Cardiac muscle cell (in vitro differentiated cells and primary cell): ENCODE data around the gene PCYT1B. TPM values are rescaled to one million over a fixed set of nuclear protein-coding genes. Genes with fewer than 3 reads are reported as not detected.
A peak's percentile ranks its signal among the peaks of the same experiment; 100 is the strongest.

Experiments used
- DNase-seq, 2 donors: peaks; one replicate each; pipeline versions ENCODE4 v3.0.0 to v3.0.0-alpha.2; 2010 to 2017; ENCODE audit warnings: low read depth in 1 of 2, low spot score in 1 of 2
- H3K27ac ChIP-seq: fragments of 200-600 bp; sonication (generic); 2 replicates; pipeline ENCODE4 v1.5.1; 2016
- H3K27me3 ChIP-seq: fragments of 200-600 bp; sonication (generic); 2 replicates; pipeline ENCODE4 v1.6.0; 2016; ENCODE audit warnings: control low read depth
- H3K36me3 ChIP-seq: fragments of 200-600 bp; sonication (generic); 2 replicates; pipeline ENCODE4 v1.5.1; 2016; ENCODE audit warnings: control low read depth
- H3K4me1 ChIP-seq: fragments of 200-600 bp; sonication (generic); 2 replicates; pipeline ENCODE4 v1.8.1; 2017; ENCODE audit warnings: low read depth, mild to moderate bottlenecking, mixed run types
- H3K4me3 ChIP-seq: fragments of 200-600 bp; sonication (generic); 2 replicates; pipeline ENCODE4 v1.5.1; 2016; ENCODE audit warnings: mild to moderate bottlenecking
- H3K9me3 ChIP-seq: fragments of 200-600 bp; sonication (generic); 2 replicates; pipeline ENCODE4 v1.5.1; 2017; ENCODE audit warnings: low read depth, mild to moderate bottlenecking, control low read depth
- polyA plus RNA-seq: library from polyadenylated mRNA; unstranded; fragments of >200 nt; fragmentation: Nextera tagmentation; extraction: Ambion mirVana; gene quantifications from 2 replicates; pipeline ENCODE4 v1.2.1, GENCODE V29; 2016
- total RNA-seq: library from RNA; depleted of rRNA; stranded (reverse); fragments of >200 nt; gene quantifications from 2 replicates; pipeline ENCODE4 v1.2.3, GENCODE V29; 2016
- TF ChIP-seq, protein P1 (sequence below): IDR thresholded peaks from 2 replicates; pipeline ENCODE4 v1.5.1; 2012; ENCODE audit warnings: low read depth, mild to moderate bottlenecking, low read length

The PCYT1B gene
- total and polyA plus RNA-seq, 2 experiments from 2014 or later: 25.5 to 37.4 TPM

DNA sequence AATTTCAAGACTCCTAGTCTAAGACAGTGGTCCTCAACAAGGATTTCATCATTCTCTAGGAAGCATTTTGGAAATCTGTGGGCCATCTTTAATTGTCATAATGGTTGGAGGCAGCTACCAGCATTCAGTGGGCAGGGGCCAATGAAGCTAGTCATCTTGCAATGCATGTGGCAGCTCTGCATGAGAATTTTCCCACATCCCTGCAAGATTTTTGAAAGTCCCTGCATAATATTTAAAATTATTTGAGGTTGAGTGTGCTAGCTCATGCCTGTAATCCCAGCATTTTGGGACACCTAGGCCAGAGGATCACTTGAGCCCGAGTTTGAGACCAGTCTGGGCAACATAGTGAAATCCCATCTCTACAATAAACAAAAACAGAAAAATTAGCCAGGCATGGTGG, 44.0 kb downstream of the PCYT1B start:
- Histone ChIP-seq H3K4me1 (peaks cover 14% of the 10 kb centered on the region), H3K9me3 (no peaks in the 10 kb centered on the region), H3K36me3 (no peaks in the 10 kb centered on the region), H3K27ac (no peak overlapping the region), H3K4me3 (no peak overlapping the region), H3K27me3 (no peaks in the 10 kb centered on the region)
- no peak for DNase-seq
- TF ChIP-seq, protein P1, sequence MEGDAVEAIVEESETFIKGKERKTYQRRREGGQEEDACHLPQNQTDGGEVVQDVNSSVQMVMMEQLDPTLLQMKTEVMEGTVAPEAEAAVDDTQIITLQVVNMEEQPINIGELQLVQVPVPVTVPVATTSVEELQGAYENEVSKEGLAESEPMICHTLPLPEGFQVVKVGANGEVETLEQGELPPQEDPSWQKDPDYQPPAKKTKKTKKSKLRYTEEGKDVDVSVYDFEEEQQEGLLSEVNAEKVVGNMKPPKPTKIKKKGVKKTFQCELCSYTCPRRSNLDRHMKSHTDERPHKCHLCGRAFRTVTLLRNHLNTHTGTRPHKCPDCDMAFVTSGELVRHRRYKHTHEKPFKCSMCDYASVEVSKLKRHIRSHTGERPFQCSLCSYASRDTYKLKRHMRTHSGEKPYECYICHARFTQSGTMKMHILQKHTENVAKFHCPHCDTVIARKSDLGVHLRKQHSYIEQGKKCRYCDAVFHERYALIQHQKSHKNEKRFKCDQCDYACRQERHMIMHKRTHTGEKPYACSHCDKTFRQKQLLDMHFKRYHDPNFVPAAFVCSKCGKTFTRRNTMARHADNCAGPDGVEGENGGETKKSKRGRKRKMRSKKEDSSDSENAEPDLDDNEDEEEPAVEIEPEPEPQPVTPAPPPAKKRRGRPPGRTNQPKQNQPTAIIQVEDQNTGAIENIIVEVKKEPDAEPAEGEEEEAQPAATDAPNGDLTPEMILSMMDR: no peak

DNA sequence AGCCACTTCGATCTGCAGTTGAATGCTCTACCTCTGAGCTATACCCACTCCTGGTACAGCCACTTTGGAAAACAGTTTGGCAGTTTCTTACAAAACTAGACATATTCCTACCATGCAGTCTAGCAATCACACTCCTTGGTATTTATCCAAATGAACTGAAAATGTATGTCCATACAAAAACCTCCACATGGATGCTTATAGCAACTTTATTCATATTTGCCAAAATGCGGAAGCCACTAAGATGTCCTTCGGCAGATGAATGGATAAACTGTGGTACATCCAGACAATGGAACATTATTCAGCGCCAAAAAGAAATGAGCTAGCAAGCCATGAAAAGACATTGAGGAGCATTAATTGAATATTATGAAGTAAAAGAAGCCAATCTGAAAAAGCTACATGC, 45.3 kb downstream of the PCYT1B start:
- no peaks in the 10 kb centered on the region for H3K9me3 ChIP-seq
- TF ChIP-seq, protein P1: no peak

DNA sequence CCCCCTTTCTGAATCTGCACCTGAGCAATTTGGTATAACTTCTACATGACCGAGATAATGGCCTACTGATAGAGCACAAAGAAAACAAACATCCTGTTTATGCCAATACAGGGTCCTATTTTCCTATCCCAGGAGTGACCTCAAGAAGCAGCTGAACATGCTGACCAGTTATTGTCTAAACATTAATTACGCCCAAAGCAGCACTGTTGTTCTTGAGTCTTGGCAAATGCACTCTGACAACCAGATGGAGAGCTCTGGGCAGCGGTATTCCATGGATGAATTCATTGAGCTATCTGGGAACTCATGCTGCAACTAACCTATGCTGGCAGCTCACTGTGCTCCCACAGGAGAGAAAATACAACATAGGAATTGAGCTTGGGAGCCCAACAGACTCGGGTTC, 52.6 kb downstream of the PCYT1B start:
- no peak overlapping the region for H3K4me3 ChIP-seq
- TF ChIP-seq, protein P1: no peak
- H3K9me3 ChIP-seq: no peaks in the 10 kb centered on the region
- peaks cover 3% of the 10 kb centered on the region for H3K4me1 ChIP-seq
- H3K27ac ChIP-seq: peak overlapping the region; percentile 87
- no peaks in the 10 kb centered on the region for H3K27me3 ChIP-seq
- DNase-seq: no peak
- H3K36me3 ChIP-seq: peaks cover 4% of the 10 kb centered on the region

More for the DNA sequence above, 45.3 kb downstream of the PCYT1B start:
- Histone ChIP-seq H3K4me3 (no peak overlapping the region), H3K27me3 (no peaks in the 10 kb centered on the region), H3K4me1 (peaks cover 1% of the 10 kb centered on the region), H3K36me3 (no peaks in the 10 kb centered on the region), H3K27ac (no peak overlapping the region)
- no peak for DNase-seq

DNA sequence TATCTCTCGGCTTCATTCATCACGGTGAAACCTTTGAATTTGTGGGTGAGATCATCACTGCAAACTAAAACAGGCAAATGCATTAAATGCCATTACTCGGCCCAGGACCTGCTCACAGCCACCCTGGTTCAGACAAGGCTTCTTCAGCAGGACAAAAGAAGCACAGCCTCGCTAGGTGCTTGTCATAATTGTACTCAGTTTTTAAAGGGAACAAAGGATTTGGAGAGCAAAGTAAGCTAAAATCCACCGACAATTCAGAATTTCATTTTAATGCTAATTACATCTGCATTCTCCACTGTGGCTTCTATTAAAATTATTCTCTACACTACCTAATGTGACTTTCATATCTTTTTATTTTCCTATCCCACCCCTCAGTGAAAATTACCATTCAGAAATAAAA, 57.0 kb downstream of the PCYT1B start:
- Histone ChIP-seq H3K9me3 (no peaks in the 10 kb centered on the region), H3K4me1 (no peaks in the 10 kb centered on the region), H3K4me3 (no peak overlapping the region), H3K36me3 (peaks cover 15% of the 10 kb centered on the region), H3K27ac (peak overlapping the region; percentile 6), H3K27me3 (no peaks in the 10 kb centered on the region)
- DNase-seq: no peak
- TF ChIP-seq, protein P1: no peak

DNA sequence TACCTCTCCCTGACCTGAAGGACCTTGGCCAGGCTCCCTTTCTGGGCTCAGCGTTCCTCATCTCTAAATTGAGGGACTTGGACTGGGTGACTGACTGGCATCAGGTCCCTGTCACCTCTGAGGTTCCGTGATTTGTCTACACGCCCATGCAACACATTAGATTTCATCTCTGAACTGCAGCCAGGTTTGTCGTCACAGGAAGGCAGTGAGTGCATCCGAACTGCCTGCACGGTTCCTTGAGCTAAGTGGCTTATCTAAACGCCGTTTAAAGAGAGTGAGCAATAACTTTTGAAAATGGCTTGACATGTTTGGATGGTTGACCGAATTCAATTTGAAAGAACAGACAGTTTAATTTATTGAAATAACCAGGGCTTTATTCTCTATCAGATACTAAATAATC, 70.1 kb downstream of the PCYT1B start:
- Histone ChIP-seq H3K27me3 (no peaks in the 10 kb centered on the region), H3K27ac (no peak overlapping the region), H3K4me3 (no peak overlapping the region), H3K36me3 (peaks cover 15% of the 10 kb centered on the region), H3K9me3 (no peaks in the 10 kb centered on the region), H3K4me1 (no peaks in the 10 kb centered on the region)
- TF ChIP-seq, protein P1: no peak
- DNase-seq: no peak

DNA sequence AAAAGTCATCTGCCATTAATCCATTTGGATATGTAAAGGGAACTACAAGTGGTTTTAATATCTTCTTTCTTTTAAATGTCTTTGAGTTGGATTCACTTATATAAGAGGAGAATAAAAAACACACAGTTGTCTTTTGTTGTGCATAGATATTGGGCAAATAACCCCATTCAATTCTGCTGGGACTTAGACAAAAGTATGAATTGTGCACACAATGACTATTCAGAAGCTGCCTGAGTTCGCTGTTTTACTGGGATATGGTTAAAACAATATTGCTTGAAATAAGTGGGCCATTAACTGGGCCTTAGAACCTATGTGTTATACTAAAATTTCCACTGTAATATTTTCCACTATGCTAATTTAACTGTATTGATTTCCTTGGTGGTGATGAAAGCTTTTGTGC, 71.7 kb downstream of the PCYT1B start:
- H3K36me3 ChIP-seq: peaks cover 15% of the 10 kb centered on the region
- TF ChIP-seq, protein P1: no peak
- no peaks in the 10 kb centered on the region for H3K9me3 ChIP-seq
- no peaks in the 10 kb centered on the region for H3K27me3 ChIP-seq
- no peaks in the 10 kb centered on the region for H3K4me1 ChIP-seq
- H3K4me3 ChIP-seq: no peak overlapping the region
- H3K27ac ChIP-seq: no peak overlapping the region
- no peak for DNase-seq
